Neuronal stem cell (in vitro differentiated cells): ENCODE results near the gene MAP3K14.

Source experiments
- DNase-seq: peaks from one replicate; pipeline ENCODE4 v3.0.0-alpha.2; 2013; ENCODE audit warnings: low spot score
- H2AFZ ChIP-seq: one replicate; pipeline ENCODE4 v1.6.1; 2013; ENCODE audit warnings: mild to moderate bottlenecking, low read length, inconsistent platforms
- H2AK5ac ChIP-seq: 2 replicates; pipeline ENCODE4 v1.6.1; 2013; ENCODE audit warnings: low read depth, mild to moderate bottlenecking, inconsistent platforms, low read length, moderate library complexity, mixed read lengths
- H2BK120ac ChIP-seq: 2 replicates; pipeline ENCODE4 v1.6.1; 2013; ENCODE audit warnings: low read depth, mild to moderate bottlenecking, inconsistent platforms, low read length, moderate library complexity, mixed read lengths
- H2BK12ac ChIP-seq: one replicate; pipeline ENCODE4 v1.6.1; 2013; ENCODE audit warnings: low read length, inconsistent platforms
- H2BK15ac ChIP-seq: 2 replicates; pipeline ENCODE4 v1.6.1; 2013; ENCODE audit warnings: mild to moderate bottlenecking, low read length, inconsistent platforms, mixed read lengths
- H2BK5ac ChIP-seq: one replicate; pipeline ENCODE4 v1.6.1; 2013; ENCODE audit warnings: inconsistent platforms, mild to moderate bottlenecking, low read length, moderate library complexity
- H3K14ac ChIP-seq: one replicate; pipeline ENCODE4 v1.6.1; 2013; ENCODE audit warnings: low read length, inconsistent platforms
- H3K18ac ChIP-seq: 2 replicates; pipeline ENCODE4 v1.6.1; 2013; ENCODE audit warnings: low read length, inconsistent platforms
- H3K23ac ChIP-seq: 2 replicates; pipeline ENCODE4 v1.6.1; 2013; ENCODE audit warnings: low read depth, mild to moderate bottlenecking, mixed read lengths, low read length, inconsistent platforms; ENCODE audit not compliant: poor library complexity
- H3K27ac ChIP-seq: replicated peaks from 3 replicates; pipeline ENCODE4 v1.5.1; 2013; ENCODE audit warnings: low read length, inconsistent platforms
- H3K27me3 ChIP-seq, 3 experiments: 2 replicates each; pipeline ENCODE4 v1.6.1; 2013; ENCODE audit warnings: low read length in 3 of 3, mild to moderate bottlenecking in 2 of 3, inconsistent platforms in 1 of 3, low read depth in 1 of 3, mixed read lengths in 1 of 3, moderate library complexity in 1 of 3; ENCODE audit not compliant: control insufficient read depth in 3 of 3, insufficient read depth in 3 of 3
- H3K36me3 ChIP-seq, 2 donors: replicated peaks in 1 of 2; 2 replicates each; pipeline ENCODE4 v1.6.1; 2013; ENCODE audit warnings: low read length in 2 of 2; ENCODE audit not compliant: control insufficient read depth in 2 of 2, insufficient read depth in 2 of 2
- H3K4ac ChIP-seq: 2 replicates; pipeline ENCODE4 v1.6.1; 2013; ENCODE audit warnings: inconsistent platforms, mild to moderate bottlenecking, low read length, moderate library complexity
- H3K4me1 ChIP-seq, 2 donors: 1 replicate in 1 of 2; 2 replicates in 1 of 2; pipeline ENCODE4 v1.6.1; 2013; ENCODE audit warnings: low read length in 2 of 2, low read depth in 1 of 2; ENCODE audit not compliant: control insufficient read depth in 2 of 2, insufficient read depth in 1 of 2
- H3K4me2 ChIP-seq: one replicate; pipeline ENCODE4 v1.6.1; 2013; ENCODE audit warnings: mild to moderate bottlenecking, low read length, inconsistent platforms; ENCODE audit not compliant: insufficient read depth, poor library complexity, severe bottlenecking
- H3K4me3 ChIP-seq, 2 donors: 2 replicates each; pipeline ENCODE4 v1.5.1; 2013; ENCODE audit warnings: low read length in 2 of 2, mild to moderate bottlenecking in 2 of 2, inconsistent platforms in 1 of 2, moderate library complexity in 1 of 2
- H3K79me1 ChIP-seq: one replicate; pipeline ENCODE4 v1.6.1; 2013; ENCODE audit warnings: low read depth, mild to moderate bottlenecking, inconsistent platforms, low read length, moderate library complexity
- H3K9ac ChIP-seq: one replicate; pipeline ENCODE4 v1.6.1; 2013; ENCODE audit warnings: mild to moderate bottlenecking, low read depth, low read length, inconsistent platforms; ENCODE audit not compliant: poor library complexity
- H3K9me3 ChIP-seq, 2 donors: replicated peaks in 1 of 2; 2 replicates each; pipeline versions ENCODE3 to v1.6.1; 2013; ENCODE audit warnings: low read length in 2 of 2, mild to moderate bottlenecking in 2 of 2, inconsistent platforms in 1 of 2, low read depth in 1 of 2, mixed read lengths in 1 of 2, moderate library complexity in 1 of 2; ENCODE audit not compliant: control insufficient read depth in 2 of 2, insufficient read depth in 1 of 2
- H4K8ac ChIP-seq: one replicate; pipeline ENCODE4 v1.6.1; 2013; ENCODE audit warnings: low read depth, mild to moderate bottlenecking, inconsistent platforms, low read length, moderate library complexity
- H4K91ac ChIP-seq: one replicate; pipeline ENCODE4 v1.6.1; 2013; ENCODE audit warnings: low read length, low read depth, mild to moderate bottlenecking, inconsistent platforms; ENCODE audit not compliant: poor library complexity
- WGBS, 2 donors: extraction: QIAGEN DNeasy Blood & Tissue Kit; methylation state at CpG; one replicate each; pipeline ENCODE4 v1.1.7; 2013; ENCODE audit warnings: missing lambda C conversion rate in 2 of 2, mixed read lengths in 1 of 2; ENCODE audit not compliant: insufficient read length in 2 of 2, insufficient replicate concordance in 1 of 2; ENCODE audit errors: extremely low coverage in 2 of 2; 5-methylcytosine and 5-hydroxymethylcytosine counted together

Gene MAP3K14

DNA sequence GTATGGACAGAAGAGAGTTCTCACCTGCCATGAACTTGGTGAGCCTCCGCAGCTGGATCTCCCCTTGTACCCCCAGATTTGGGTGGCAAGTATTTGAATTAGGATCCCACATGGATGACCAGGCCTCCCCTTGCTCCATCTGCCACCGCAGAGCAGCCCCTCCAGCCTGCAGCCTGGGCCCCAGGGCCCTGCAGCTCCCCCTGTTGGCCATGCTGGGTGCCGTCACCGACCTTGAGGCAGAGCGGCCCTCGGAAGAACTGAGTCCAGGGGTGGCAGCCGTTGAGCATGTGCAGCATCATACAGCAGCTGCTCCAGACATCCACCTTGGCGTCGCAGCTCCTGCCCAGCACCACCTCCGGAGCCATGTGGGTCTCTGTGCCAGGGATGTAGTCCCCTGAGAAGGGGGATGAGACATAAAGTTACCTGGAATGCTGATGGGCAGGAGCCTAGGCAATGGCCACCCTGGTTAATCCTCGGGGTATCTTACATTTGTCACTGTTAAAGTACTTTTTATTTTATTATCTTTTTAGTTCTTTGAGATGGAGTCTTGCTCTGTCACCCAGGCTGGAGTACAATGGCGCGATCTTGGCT, 45.9 kb downstream of the MAP3K14 start:
- H3K79me1 ChIP-seq = no peaks in the 10 kb centered on the region
- no peak overlapping the region for H3K4me2 ChIP-seq
- no peaks in the 10 kb centered on the region for H3K27me3 ChIP-seq
- no peak overlapping the region for H4K91ac ChIP-seq
- H3K14ac ChIP-seq = peak overlapping the region; percentile 4
- H2BK120ac ChIP-seq = no peak overlapping the region
- H2AK5ac ChIP-seq = peak overlapping the region; percentile 35
- peaks cover 46 to 79% of the 10 kb centered on the region in 2 donors for H3K36me3 ChIP-seq
- no peak overlapping the region for H3K18ac ChIP-seq
- H3K23ac ChIP-seq = peak overlapping the region; percentile 29
- DNase-seq = peak; percentile 20
- H2BK15ac ChIP-seq = no peak overlapping the region
- H3K4ac ChIP-seq = no peak overlapping the region
- no peak overlapping the region for H4K8ac ChIP-seq
- no peak overlapping the region for H2AFZ ChIP-seq
- H3K4me3 ChIP-seq = no peak overlapping the region
- H3K9ac ChIP-seq = peak overlapping the region; percentile 30
- H2BK5ac ChIP-seq = peak overlapping the region; percentile 39
- no CpG with 5 or more reads among the region's 13 CpGs for WGBS, 2 donors
- no peak overlapping the region for H3K27ac ChIP-seq
- H2BK12ac ChIP-seq = no peak overlapping the region
- H3K4me1 ChIP-seq = peaks cover 0 to 2% of the 10 kb centered on the region in 2 donors
- no peaks in the 10 kb centered on the region for H3K9me3 ChIP-seq

- Histone ChIP-seq H3K9ac (no peak overlapping the region), H2AK5ac (no peak overlapping the region), H4K91ac (no peak overlapping the region), H3K18ac (no peak overlapping the region), H3K23ac (no peak overlapping the region), H3K14ac (peak overlapping the region; percentile 31), H3K79me1 (no peaks in the 10 kb centered on the region), H3K4me1 (peaks cover 0 to 2% of the 10 kb centered on the region in 2 donors), H2BK15ac (no peak overlapping the region), H3K4ac (no peak overlapping the region), H3K4me3 (no peak overlapping the region), H3K27ac (no peak overlapping the region), H2BK12ac (no peak overlapping the region), H2AFZ (no peak overlapping the region), H3K4me2 (no peak overlapping the region), H3K9me3 (no peaks in the 10 kb centered on the region), H2BK120ac (no peak overlapping the region), H4K8ac (no peak overlapping the region), H2BK5ac (peak overlapping the region; percentile 39), H3K36me3 (peaks cover 50 to 87% of the 10 kb centered on the region in 2 donors), H3K27me3 (no peaks in the 10 kb centered on the region)
- WGBS, 2 donors = no CpG with 5 or more reads among the region's 7 CpGs
- DNase-seq = no peak
Measured at GRCh38 chr17:45269912-45270311, 46.9 kb downstream of the MAP3K14 start.

GRCh38 chr17:45267436-45268055, 49.3 kb downstream of the MAP3K14 start:
- Histone ChIP-seq H3K36me3 (peaks cover 52 to 92% of the 10 kb centered on the region in 2 donors), H2BK12ac (no peak overlapping the region), H2AK5ac (no peak overlapping the region), H3K79me1 (peaks cover 2% of the 10 kb centered on the region), H3K18ac (peak overlapping the region; percentile 52), H3K9ac (no peak overlapping the region), H3K4me2 (no peak overlapping the region), H2BK15ac (no peak overlapping the region), H2BK5ac (no peak overlapping the region), H4K8ac (no peak overlapping the region), H4K91ac (no peak overlapping the region), H2BK120ac (no peak overlapping the region), H3K23ac (no peak overlapping the region), H2AFZ (no peak overlapping the region), H3K4ac (no peak overlapping the region), H3K4me3 (no peak overlapping the region), H3K27me3 (no peaks in the 10 kb centered on the region), H3K27ac (no peak overlapping the region), H3K4me1 (peaks cover 0 to 4% of the 10 kb centered on the region in 2 donors), H3K9me3 (no peaks in the 10 kb centered on the region), H3K14ac (no peak overlapping the region)
- WGBS, 2 donors = no CpG with 5 or more reads among the region's 10 CpGs
- DNase-seq = no peak

DNA sequence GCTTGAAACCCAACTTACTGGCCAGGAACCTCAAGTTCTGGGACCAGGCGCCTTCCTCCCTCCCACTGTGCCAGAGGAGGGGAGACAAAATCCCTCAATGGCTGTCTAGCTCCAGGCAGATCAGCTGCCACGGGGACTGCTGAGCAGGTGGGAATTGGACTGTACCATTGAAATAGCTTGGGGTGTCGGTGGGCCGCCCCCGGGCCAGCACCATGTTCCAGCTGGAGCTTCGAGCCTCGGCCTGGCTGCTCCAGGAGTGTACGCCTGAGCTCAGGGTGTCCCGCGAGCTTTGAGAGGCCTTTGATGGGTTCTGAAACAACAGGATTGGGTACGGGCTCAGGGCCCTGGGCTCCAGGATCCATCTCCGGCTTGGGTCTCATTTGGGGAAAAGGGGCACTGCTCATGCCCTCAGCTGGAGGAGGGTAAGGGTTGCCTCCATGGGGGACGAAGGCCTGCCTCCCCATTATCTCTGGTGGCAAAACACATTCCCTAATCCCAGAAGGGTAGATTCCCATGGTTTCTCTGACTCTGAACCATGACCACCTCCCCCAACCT, 50.4 kb downstream of the MAP3K14 start:
- Histone ChIP-seq H2BK5ac (no peak overlapping the region), H3K27ac (no peak overlapping the region), H2BK15ac (no peak overlapping the region), H2AFZ (no peak overlapping the region), H3K23ac (no peak overlapping the region), H3K4me3 (no peak overlapping the region), H3K18ac (no peak overlapping the region), H3K9me3 (no peaks in the 10 kb centered on the region), H2AK5ac (no peak overlapping the region), H2BK120ac (no peak overlapping the region), H3K36me3 (peaks cover 52 to 87% of the 10 kb centered on the region in 2 donors), H2BK12ac (no peak overlapping the region), H3K4me1 (peaks cover 0 to 9% of the 10 kb centered on the region in 2 donors), H3K4ac (no peak overlapping the region), H3K4me2 (no peak overlapping the region), H4K91ac (no peak overlapping the region), H3K79me1 (peaks cover 4% of the 10 kb centered on the region), H4K8ac (no peak overlapping the region), H3K27me3 (no peaks in the 10 kb centered on the region), H3K14ac (no peak overlapping the region), H3K9ac (no peak overlapping the region)
- no CpG with 5 or more reads among the region's 13 CpGs for WGBS, 2 donors
- DNase-seq = no peak
